HG02571 (cell line): ENCODE measurements around the gene HEATR5A.
"Not testable (repeated sequence)": the region's sequence is repeated elsewhere in the genome, so short reads cannot be mapped to it uniquely, and the experiment has no call there.

ENCODE experiments used
- ATAC-seq: cut with Tn5 transposase; IDR thresholded peaks from one replicate; pipeline ENCODE4 v1.9.1; 2021; ENCODE audit warnings: mild to moderate bottlenecking, moderate library complexity; ENCODE audit not compliant: unreplicated experiment

Gene HEATR5A

DNA sequence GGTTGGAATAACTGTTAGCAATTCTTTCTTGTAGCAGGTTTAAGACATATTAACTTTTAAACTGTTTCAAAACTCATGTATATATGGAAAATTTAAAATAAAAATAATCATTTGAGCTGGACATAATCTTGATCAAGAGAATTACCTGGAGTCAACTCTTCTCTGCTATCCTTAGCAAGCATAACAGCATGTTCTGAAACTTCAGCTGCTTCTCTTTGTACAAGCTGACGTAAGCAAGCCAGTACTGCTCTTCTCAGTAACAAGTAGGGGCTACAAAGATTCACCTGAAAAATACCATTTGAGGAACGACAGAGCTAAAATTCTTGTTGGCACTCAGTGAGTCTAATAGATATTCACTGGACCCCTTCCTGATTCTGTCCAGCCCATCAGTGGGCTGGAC lies 83.0 kb downstream of the HEATR5A start:
- no peak for ATAC-seq

GRCh38 chr14:31336646-31337045 lies 83.7 kb downstream of the HEATR5A start:
- ATAC-seq, result no peak

DNA sequence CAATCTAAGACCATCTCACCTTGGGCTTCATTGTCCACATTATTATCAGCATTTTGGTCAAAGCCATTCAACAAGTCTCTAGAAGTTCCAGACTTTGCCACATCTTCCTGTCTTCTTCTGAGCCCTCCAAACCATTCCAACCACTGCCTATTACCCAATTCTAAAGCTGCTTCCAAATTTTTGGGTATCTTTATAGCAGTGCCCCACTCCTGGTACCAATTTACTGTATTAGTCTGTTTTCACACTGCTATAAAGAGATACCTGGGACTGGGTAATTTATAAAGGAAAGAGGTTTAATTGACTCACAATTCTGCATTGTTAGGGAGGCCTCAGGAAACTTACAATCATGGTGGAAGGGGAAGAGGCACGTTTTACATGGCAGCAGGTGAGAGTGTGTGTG lies 89.0 kb downstream of the HEATR5A start:
- not testable (repeated sequence) for ATAC-seq

DNA sequence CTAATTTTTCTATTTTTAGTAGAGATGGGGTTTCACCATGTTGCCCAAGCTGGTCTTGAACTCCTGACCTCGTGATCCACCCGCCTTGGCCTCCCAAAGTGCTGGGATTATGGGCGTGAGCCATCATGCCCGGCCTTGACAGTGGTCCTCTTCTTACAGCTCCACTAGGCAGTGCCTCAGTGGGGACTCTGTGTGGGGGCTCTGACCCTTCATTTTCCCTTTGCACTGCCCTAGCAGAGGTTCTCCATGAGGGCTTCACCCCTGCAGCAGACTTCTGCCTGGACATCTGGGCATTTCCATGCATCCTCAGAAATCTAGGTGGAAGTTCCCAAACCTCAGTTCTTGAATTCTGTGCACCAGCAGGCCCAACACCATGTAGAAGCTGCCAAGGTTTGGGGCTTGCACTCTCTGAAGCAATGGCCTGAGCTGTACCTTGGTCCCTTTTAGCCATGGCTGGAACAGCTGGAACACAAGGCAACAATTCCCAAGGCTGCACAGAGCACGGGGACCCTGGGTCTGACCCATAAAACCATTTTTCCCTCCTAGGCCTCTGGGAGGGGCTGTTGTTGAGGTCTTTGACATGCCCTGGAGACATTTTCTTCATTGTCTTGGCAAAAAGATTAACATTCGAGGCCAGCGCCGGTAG lies 90.4 kb downstream of the HEATR5A start:
- ATAC-seq, result not testable (repeated sequence)

- no peak for ATAC-seq
These were observed 94.2 kb downstream of the HEATR5A start for GRCh38 chr14:31326111-31326510.

DNA sequence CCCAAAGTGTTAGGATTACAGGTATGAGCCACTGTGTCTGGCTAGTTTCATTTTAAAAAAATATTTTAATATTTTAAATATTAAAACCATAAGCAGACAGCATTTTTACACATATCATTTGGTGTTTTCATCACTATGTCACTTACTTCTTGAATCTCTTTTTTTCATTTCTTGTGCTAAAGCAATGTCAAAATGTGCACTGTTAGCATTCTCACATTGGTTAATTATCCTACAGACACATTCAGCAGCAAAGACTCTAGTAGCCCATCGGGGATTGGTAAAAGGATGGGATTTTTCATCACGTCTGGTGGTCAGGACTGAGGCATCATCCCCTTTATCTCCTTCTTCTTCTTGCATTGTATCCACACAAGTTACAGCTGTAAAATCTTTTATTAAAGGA lies 96.9 kb downstream of the HEATR5A start:
- ATAC-seq, result no peak

- ATAC-seq, result no peak
These were observed 99.2 kb downstream of the HEATR5A start for GRCh38 chr14:31320922-31321766.

GRCh38 chr14:31320216-31320615 lies 100.1 kb downstream of the HEATR5A start:
- ATAC-seq, result no peak

DNA sequence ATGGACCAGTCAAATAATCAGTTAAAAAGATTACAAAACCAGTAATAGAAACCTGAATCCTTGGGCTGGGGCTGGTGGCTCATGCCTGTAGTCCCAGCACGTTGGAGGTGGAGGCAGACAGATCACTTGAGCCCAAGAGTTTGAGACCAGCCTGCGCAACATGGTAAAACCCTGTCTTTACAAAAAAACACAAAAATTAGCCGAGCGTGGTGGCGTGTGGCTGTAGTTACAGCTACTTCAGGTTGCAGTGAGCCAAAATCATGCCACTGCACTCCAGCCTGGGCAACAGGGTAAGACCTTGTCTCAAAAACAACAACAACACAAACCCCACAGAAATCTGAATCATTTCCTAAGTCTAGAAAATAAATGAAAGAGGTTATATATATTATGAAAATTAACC lies 100.6 kb downstream of the HEATR5A start:
- ATAC-seq, result no peak

- no peak for ATAC-seq
These were observed 107.4 kb downstream of the HEATR5A start for GRCh38 chr14:31312934-31313333.

DNA sequence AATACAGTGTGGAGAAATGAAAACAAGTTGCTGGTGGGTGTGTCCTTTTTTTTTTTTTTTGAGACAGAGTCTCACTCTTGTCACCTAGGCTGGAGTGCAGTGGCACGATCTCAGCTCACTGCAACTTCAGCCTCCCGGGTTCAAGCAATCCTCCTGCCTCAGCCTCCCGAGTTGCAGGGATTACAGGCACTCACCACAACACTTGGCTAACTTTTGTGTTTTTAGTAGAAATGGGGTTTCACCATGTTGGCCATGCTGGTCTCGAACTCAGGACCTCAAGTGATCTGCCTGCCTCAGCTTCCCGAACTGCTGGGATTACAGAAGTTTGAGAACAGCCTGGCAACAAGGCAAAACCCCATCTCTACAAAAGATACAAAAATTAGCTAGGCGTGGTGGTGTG lies 108.0 kb downstream of the HEATR5A start:
- ATAC-seq, result not testable (repeated sequence)

DNA sequence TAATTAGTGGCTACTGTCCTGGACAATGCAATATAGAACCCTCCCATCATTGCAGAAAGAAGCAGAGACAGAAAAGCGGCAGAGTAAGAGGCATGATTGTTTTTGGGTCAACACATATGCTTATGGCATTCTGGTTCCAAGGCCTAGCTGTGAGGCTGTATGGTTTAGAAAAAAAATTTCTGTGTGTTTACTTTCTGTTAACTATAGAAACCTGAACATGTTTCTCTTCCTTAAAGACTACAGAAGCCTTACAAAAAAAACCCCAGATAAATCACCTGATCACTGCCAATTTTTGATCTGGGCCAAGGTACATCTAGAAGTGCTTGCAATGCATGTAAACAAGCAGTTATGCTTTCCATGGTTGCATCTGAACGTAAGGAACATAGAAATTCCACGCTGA lies 112.7 kb downstream of the HEATR5A start:
- no peak for ATAC-seq

- no peak for ATAC-seq
These were observed 113.2 kb downstream of the HEATR5A start for GRCh38 chr14:31307198-31307597.

DNA sequence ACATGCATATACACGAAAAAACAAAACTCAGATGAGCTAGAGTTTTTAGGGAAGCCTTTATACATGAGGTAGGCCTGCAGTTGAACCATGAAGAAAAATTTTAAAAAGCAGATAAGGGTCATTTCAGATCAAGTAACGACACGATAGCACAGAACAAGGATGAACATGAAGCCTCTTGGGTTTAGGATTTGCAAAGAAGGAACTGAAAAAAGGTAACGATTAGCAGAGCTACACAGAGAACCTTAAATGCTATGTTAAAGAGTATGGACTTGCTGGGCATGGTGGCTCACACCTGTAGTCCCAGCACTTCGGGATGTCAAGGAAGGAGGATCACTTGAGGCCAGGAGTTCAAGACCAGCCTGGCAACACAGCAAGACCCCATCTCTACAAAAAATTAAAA lies 116.7 kb downstream of the HEATR5A start:
- ATAC-seq, result no peak

- no peak for ATAC-seq
These were observed 119.5 kb downstream of the HEATR5A start for GRCh38 chr14:31300883-31301282.

DNA sequence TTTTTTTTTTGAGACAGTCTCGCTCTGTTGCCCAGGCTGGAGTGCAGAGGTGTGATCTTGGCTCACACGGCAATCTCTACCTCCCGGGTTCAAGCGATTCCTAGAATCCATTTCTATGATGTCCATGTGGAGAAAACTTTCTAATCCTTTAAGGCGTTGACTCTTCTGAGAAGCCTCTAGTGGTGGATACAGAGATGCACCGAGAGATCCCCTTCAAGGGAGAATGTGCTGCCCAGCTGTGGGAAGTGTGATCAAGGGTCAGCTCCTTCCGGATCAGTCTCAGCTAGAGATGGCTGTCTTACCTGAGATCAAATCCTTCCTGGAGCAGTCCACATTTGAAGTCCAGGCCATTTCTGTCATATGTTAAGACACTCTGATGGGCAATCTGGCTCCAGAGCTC lies 120.1 kb downstream of the HEATR5A start:
- ATAC-seq, result no peak

- peak; percentile 68 for ATAC-seq
These were observed 122.5 kb downstream of the HEATR5A start for GRCh38 chr14:31297701-31298344.

- ATAC-seq, result no peak
These were observed 123.2 kb downstream of the HEATR5A start for GRCh38 chr14:31297112-31297511.

DNA sequence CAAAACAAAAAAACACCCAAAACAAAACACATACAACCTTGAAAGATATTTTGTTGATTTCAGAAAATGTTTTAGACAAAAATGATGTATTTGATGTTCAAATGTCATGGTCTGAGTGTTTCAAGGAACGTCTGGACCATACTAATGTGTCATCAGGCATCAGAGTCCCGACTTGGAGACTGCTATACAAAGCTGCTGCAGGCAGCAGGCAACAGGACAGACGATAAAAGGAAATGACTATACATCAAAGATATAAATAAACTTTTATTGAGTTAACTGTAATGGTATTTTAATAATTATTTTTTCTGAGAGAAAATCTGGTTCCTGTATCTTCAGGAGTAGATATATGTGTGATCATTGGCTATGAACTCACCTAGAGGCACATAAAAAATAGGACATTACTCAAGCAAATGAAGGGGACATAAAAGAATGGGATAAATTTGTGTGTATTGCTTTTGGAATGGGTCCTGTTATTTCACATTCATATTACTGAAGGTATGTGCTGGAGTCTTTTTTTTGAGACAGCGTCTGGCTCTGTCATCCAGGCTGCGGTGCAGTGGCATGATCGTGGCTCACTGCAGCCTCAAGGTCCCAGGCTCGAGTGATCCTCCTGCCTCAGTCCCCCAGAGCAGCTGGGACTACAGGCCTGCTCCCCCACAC lies 125.5 kb downstream of the HEATR5A start:
- ATAC-seq, result no peak

DNA sequence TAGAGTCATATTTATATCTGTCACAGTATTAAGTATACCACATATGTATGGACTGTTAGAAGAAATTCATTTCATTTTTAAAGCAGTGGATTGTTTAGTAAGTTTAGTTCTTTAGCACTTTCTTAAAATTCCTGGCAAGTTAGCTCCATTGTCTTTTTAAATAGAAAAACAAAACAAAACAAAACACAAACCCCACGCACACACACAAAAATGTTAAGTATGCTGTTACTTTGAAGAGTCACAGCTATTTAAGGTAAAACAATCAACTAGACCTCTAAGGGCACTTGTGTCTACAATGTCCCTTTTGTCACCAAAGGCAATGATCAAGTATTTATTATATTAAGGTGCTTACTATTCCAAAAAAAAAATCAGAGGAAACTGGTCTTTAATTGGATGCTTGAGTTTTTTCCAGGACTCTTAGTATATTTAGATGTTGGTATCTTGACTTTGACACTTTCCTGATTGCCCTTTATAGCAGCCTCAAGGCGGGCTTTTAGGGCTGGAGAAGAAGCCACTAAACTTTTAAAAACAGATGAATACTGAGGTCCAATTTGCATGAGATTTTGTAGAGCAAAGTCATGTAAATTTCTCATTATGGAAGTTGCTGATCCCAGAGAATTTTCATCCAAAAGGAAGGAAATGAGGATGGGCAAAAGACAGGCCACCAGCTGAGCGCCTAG lies 127.3 kb downstream of the HEATR5A start:
- ATAC-seq, result no peak

DNA sequence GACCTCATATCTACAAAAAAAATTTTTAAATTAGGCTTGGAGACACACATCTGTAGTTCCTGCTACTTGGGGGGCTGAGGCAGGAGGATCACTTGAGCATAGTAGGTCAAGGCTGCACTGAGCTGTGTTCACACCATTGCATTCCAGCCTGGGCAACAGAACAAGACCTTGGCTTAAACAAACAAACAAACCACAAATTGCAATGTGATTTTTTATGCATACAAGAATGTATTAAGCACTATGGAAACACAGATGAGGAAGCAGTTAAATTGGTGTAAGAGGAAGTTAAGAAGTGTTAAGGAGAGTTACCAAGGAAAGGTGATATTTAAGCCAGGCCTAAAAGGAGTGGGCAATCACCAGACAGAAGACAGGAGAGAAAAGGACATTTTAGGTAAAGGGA lies 129.1 kb downstream of the HEATR5A start:
- ATAC-seq, result no peak
